GM19324 (cell line): ENCODE measurements around the gene SBF2.

Source experiments
- ATAC-seq: cut with Tn5 transposase; IDR thresholded peaks from one replicate; pipeline ENCODE4 v1.9.1; 2021; ENCODE audit warnings: mild to moderate bottlenecking, moderate library complexity; ENCODE audit not compliant: unreplicated experiment, low FRiP score

The SBF2 gene

GRCh38 chr11:9740202-9740883 is 553.7 kb downstream of the SBF2 start:
- ATAC-seq: no peak

GRCh38 chr11:9739123-9739900 is 554.7 kb downstream of the SBF2 start:
- peak; percentile 52 for ATAC-seq

GRCh38 chr11:9738707-9739106 is 555.3 kb downstream of the SBF2 start:
- no peak for ATAC-seq

- no peak for ATAC-seq
Measured at GRCh38 chr11:9738116-9738515, 555.9 kb downstream of the SBF2 start.

GRCh38 chr11:9736365-9736764 is 557.7 kb downstream of the SBF2 start:
- ATAC-seq: no peak

- no peak for ATAC-seq
Measured at GRCh38 chr11:9735919-9736318, 558.1 kb downstream of the SBF2 start.

GRCh38 chr11:9735236-9735635 is 558.8 kb downstream of the SBF2 start:
- ATAC-seq: no peak

- ATAC-seq: no peak
Measured at GRCh38 chr11:9733212-9733611, 560.8 kb downstream of the SBF2 start.

GRCh38 chr11:9732453-9732852 is 561.6 kb downstream of the SBF2 start:
- ATAC-seq: no peak

GRCh38 chr11:9731256-9731655 is 562.8 kb downstream of the SBF2 start:
- no peak for ATAC-seq
